Measurements from ENCODE around the gene TAF9B.

The TAF9B gene

DNA sequence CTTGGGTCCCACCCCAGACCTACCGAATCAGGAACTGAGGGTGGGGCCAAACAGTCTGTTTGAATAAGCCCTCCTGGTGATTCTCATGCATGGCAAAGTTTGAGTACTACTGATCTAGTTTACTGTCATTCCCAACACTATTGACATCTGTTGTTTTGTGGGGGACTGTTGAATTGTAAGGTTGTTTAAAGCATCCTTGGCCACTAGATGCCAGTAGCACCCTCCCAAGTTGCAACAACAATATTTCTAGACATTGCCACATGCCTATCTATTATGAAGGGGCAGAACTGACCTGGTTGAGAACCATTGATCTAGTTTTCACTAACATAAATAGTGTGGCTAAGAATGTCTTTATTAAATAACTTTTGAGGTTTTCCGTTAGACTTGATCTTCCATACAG lies 15.1 kb downstream of the TAF9B start:
- no peak overlapping the region for H3K4me3 ChIP-seq (replicated peaks; ENCODE audit: low read depth, low read length)
- peak; percentile 28 for DNase-seq (ENCODE audit: low read depth)
- TF ChIP-seq CTCF (IDR thresholded peaks at IDR 0.05; ENCODE audit: low read length, missing control alignments) = peak; percentile 35

- no peak for TF ChIP-seq CTCF (IDR thresholded peaks at IDR 0.05; ENCODE audit: low read length, missing control alignments)
- H3K4me3 ChIP-seq (replicated peaks; ENCODE audit: low read depth, low read length) = no peak overlapping the region
- DNase-seq (ENCODE audit: low read depth) = no peak
Observed at GRCh38 chrX:78123190-78123589, 16.3 kb downstream of the TAF9B start.

- peak; percentile 30 for TF ChIP-seq CTCF (IDR thresholded peaks at IDR 0.05; ENCODE audit: low read length, missing control alignments)
- H3K4me3 ChIP-seq (replicated peaks; ENCODE audit: low read depth, low read length) = no peak overlapping the region
- peak; percentile 20 for DNase-seq (ENCODE audit: low read depth)
Observed at GRCh38 chrX:78119521-78120227, 19.8 kb downstream of the TAF9B start.

DNA sequence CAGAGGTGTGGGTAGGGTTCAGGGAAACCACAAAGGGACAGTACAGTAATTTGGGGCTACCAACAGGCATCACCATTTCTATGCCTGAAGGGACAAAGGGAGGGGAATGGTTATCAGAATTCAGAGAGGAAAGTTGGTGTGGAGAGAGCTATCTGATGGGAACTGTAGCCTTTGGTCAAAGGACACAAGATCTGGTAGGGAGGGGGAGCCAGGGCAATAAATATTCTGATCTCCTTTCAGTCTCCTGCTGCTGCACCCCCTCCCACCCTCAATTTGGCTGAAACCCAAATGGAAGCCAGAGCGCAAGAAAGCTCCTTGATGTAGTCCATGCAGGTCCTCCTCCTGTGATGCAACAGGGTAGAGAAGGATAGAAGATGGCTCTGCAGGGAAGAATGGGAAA lies 20.8 kb downstream of the TAF9B start:
- DNase-seq (ENCODE audit: low read depth) = no peak
- TF ChIP-seq CTCF (IDR thresholded peaks at IDR 0.05; ENCODE audit: low read length, missing control alignments) = no peak
- no peak overlapping the region for H3K4me3 ChIP-seq (replicated peaks; ENCODE audit: low read depth, low read length)

- no peak overlapping the region for H3K4me3 ChIP-seq (replicated peaks; ENCODE audit: low read depth, low read length)
- no peak for DNase-seq (ENCODE audit: low read depth)
- TF ChIP-seq CTCF (IDR thresholded peaks at IDR 0.05; ENCODE audit: low read length, missing control alignments) = no peak
Observed at GRCh38 chrX:78116766-78117165, 22.7 kb downstream of the TAF9B start.

DNA sequence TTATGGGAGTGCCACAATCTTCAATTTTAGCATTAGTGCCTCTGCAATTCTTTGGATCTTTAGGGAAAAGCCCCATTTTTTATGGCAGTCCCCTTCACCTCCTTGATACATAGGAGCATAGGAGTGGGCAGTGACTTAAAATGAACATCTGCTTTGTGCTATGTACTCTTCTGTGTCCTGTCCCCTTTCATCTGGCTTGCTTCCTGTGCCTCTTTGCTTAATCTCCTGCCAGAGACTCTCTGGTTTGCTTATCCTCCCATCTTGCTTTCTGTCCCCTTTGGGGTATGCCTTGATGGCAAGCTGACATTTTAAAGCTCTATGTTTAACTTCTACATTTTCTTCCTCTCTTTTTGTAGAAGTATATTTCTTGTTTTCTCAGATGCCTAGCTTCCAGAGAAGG lies 23.1 kb downstream of the TAF9B start:
- H3K4me3 ChIP-seq (replicated peaks; ENCODE audit: low read depth, low read length) = no peak overlapping the region
- no peak for TF ChIP-seq CTCF (IDR thresholded peaks at IDR 0.05; ENCODE audit: low read length, missing control alignments)
- no peak for DNase-seq (ENCODE audit: low read depth)

Measured in fibroblast of pulmonary artery (primary cell).